ENCODE data around the gene TMEM156. TPM values are rescaled to one million over a fixed set of nuclear protein-coding genes. Genes with fewer than 3 reads are reported as not detected.

Gene TMEM156
- total RNA-seq, 1 donor, result not detected

GRCh38 chr4:38930204-38930603, 102.0 kb downstream of the TMEM156 start:
- TF ChIP-seq CTCF (IDR thresholded peaks at IDR 0.05; ENCODE audit: extremely low read depth, low read depth, low read length), result no peak
- DNase-seq (ENCODE audit: insufficient read length, low spot score, missing footprints), result no peak

GRCh38 chr4:38928974-38929373, 103.2 kb downstream of the TMEM156 start:
- no peak for TF ChIP-seq CTCF (IDR thresholded peaks at IDR 0.05; ENCODE audit: extremely low read depth, low read depth, low read length)
- peaks cover 94% of the 10 kb centered on the region for H3K36me3 ChIP-seq (ENCODE audit: insufficient read depth, low read length)
- H3K4me3 ChIP-seq (ENCODE audit: insufficient read depth, low read length), result no peak overlapping the region
- no peak overlapping the region for H2AFZ ChIP-seq (ENCODE audit: low read length)
- no peaks in the 10 kb centered on the region for H3K9me3 ChIP-seq (ENCODE audit: low read depth, low read length)
- no peaks in the 10 kb centered on the region for H4K20me1 ChIP-seq (ENCODE audit: insufficient read depth, low read length)
- H3K79me2 ChIP-seq (ENCODE audit: insufficient read depth, low read length), result no peaks in the 10 kb centered on the region
- H3K4me2 ChIP-seq (ENCODE audit: insufficient read depth, low read length), result no peak overlapping the region
- DNase-seq (ENCODE audit: insufficient read length, low spot score, missing footprints), result no peak
- no peak overlapping the region for H3K27ac ChIP-seq (ENCODE audit: low read depth, low read length)
- H3K27me3 ChIP-seq (ENCODE audit: insufficient read depth, low read length), result no peaks in the 10 kb centered on the region
- H3K4me1 ChIP-seq (ENCODE audit: insufficient read depth, low read length), result no peaks in the 10 kb centered on the region

More at GRCh38 chr4:38930204-38930603, 102.0 kb downstream of the TMEM156 start:
- H3K27ac ChIP-seq (ENCODE audit: low read depth, low read length), result no peak overlapping the region
- H3K9me3 ChIP-seq (ENCODE audit: low read depth, low read length), result no peaks in the 10 kb centered on the region
- peaks cover 94% of the 10 kb centered on the region for H3K36me3 ChIP-seq (ENCODE audit: insufficient read depth, low read length)
- H3K27me3 ChIP-seq (ENCODE audit: insufficient read depth, low read length), result no peaks in the 10 kb centered on the region
- H3K4me1 ChIP-seq (ENCODE audit: insufficient read depth, low read length), result no peaks in the 10 kb centered on the region
- H4K20me1 ChIP-seq (ENCODE audit: insufficient read depth, low read length), result no peaks in the 10 kb centered on the region
- no peak overlapping the region for H3K4me2 ChIP-seq (ENCODE audit: insufficient read depth, low read length)
- H3K4me3 ChIP-seq (ENCODE audit: insufficient read depth, low read length), result no peak overlapping the region
- no peak overlapping the region for H2AFZ ChIP-seq (ENCODE audit: low read length)
- no peaks in the 10 kb centered on the region for H3K79me2 ChIP-seq (ENCODE audit: insufficient read depth, low read length)

- no peak overlapping the region for H3K27ac ChIP-seq (ENCODE audit: low read depth, low read length)
- no peaks in the 10 kb centered on the region for H4K20me1 ChIP-seq (ENCODE audit: insufficient read depth, low read length)
- no peak for DNase-seq (ENCODE audit: insufficient read length, low spot score, missing footprints)
- no peak overlapping the region for H3K4me3 ChIP-seq (ENCODE audit: insufficient read depth, low read length)
- no peaks in the 10 kb centered on the region for H3K4me1 ChIP-seq (ENCODE audit: insufficient read depth, low read length)
- H3K36me3 ChIP-seq (ENCODE audit: insufficient read depth, low read length), result peaks cover 94% of the 10 kb centered on the region
- TF ChIP-seq CTCF (IDR thresholded peaks at IDR 0.05; ENCODE audit: extremely low read depth, low read depth, low read length), result no peak
- H2AFZ ChIP-seq (ENCODE audit: low read length), result no peak overlapping the region
- no peaks in the 10 kb centered on the region for H3K27me3 ChIP-seq (ENCODE audit: insufficient read depth, low read length)
- H3K9me3 ChIP-seq (ENCODE audit: low read depth, low read length), result no peaks in the 10 kb centered on the region
- no peaks in the 10 kb centered on the region for H3K79me2 ChIP-seq (ENCODE audit: insufficient read depth, low read length)
- no peak overlapping the region for H3K4me2 ChIP-seq (ENCODE audit: insufficient read depth, low read length)
Measured at GRCh38 chr4:38928568-38928967, 103.6 kb downstream of the TMEM156 start.

- Histone ChIP-seq H3K4me1 (ENCODE audit: insufficient read depth, low read length) (no peaks in the 10 kb centered on the region), H2AFZ (ENCODE audit: low read length) (no peak overlapping the region), H3K36me3 (ENCODE audit: insufficient read depth, low read length) (peaks cover 93% of the 10 kb centered on the region), H4K20me1 (ENCODE audit: insufficient read depth, low read length) (no peaks in the 10 kb centered on the region), H3K4me2 (ENCODE audit: insufficient read depth, low read length) (no peak overlapping the region), H3K4me3 (ENCODE audit: insufficient read depth, low read length) (no peak overlapping the region), H3K27ac (ENCODE audit: low read depth, low read length) (no peak overlapping the region), H3K9me3 (ENCODE audit: low read depth, low read length) (no peaks in the 10 kb centered on the region), H3K79me2 (ENCODE audit: insufficient read depth, low read length) (no peaks in the 10 kb centered on the region), H3K27me3 (ENCODE audit: insufficient read depth, low read length) (no peaks in the 10 kb centered on the region)
- no peak for DNase-seq (ENCODE audit: insufficient read length, low spot score, missing footprints)
- TF ChIP-seq CTCF (IDR thresholded peaks at IDR 0.05; ENCODE audit: extremely low read depth, low read depth, low read length), result no peak
Measured at GRCh38 chr4:38926896-38927295, 105.3 kb downstream of the TMEM156 start.
